H1 (cell line): ENCODE measurements around the gene NOD2. TPM values are rescaled to one million over a fixed set of nuclear protein-coding genes. Genes with fewer than 3 reads are reported as not detected.

Source experiments
- CTCF ChIA-PET: fragments of 300-600 bp; sonication (Branson Sonifier 250); formaldehyde crosslinking; loops from one replicate; lab custom pipeline; 2021; ENCODE audit not compliant: partially characterized antibody; lab: Charles Lee
- POLR2A ChIA-PET: fragments of 300-600 bp; sonication (Branson Sonifier 250); formaldehyde crosslinking; loops from one replicate; lab custom pipeline; 2021; ENCODE audit warnings: inconsistent platforms; ENCODE audit not compliant: partially characterized antibody; lab: Charles Lee
- DNase-seq, 2 experiments: peaks; one replicate each; pipeline versions ENCODE4 v3.0.0 to v3.0.0-alpha.2; 2010 to 2022; ENCODE audit warnings: low spot score in 2 of 2, low read depth in 1 of 2, mixed read lengths in 1 of 2
- FAIRE-seq: peaks from 2 replicates; lab custom pipeline; 2011; peaks lifted over from hg19 to GRCh38; lab: Jason Lieb, UNC
- H2AFZ ChIP-seq: 2 replicates; pipeline ENCODE4 v1.8.1; 2012; ENCODE audit warnings: low read length, inconsistent platforms
- H2AK5ac ChIP-seq: 2 replicates; pipeline ENCODE4 v1.6.1; 2013; ENCODE audit warnings: low read depth, low read length
- H2BK120ac ChIP-seq: replicated peaks from 2 replicates; pipeline ENCODE3; 2013; ENCODE audit warnings: low read depth, low read length, inconsistent platforms
- H2BK12ac ChIP-seq: 2 replicates; pipeline ENCODE4 v1.6.1; 2013; ENCODE audit warnings: low read depth, low read length
- H2BK15ac ChIP-seq: 2 replicates; pipeline ENCODE4 v1.6.1; 2013; ENCODE audit warnings: low read length
- H2BK20ac ChIP-seq: 2 replicates; pipeline ENCODE4 v1.6.1; 2013; ENCODE audit warnings: low read length
- H2BK5ac ChIP-seq: 2 replicates; pipeline ENCODE4 v1.6.1; 2013; ENCODE audit warnings: low read depth, low read length
- H3K14ac ChIP-seq: 2 replicates; pipeline ENCODE4 v1.6.1; 2013; ENCODE audit warnings: inconsistent platforms; ENCODE audit not compliant: insufficient read length
- H3K18ac ChIP-seq: 2 replicates; pipeline ENCODE4 v1.6.1; 2013; ENCODE audit warnings: low read length; ENCODE audit errors: extremely low read depth
- H3K23ac ChIP-seq: 2 replicates; pipeline ENCODE4 v1.6.1; 2013; ENCODE audit warnings: inconsistent platforms; ENCODE audit not compliant: insufficient read length
- H3K23me2 ChIP-seq: 2 replicates; pipeline ENCODE4 v1.6.1; 2013; ENCODE audit warnings: low read depth, low read length
- H3K27ac ChIP-seq: 2 replicates; pipeline ENCODE4 v1.6.1; 2011; ENCODE audit warnings: low read depth, low read length, inconsistent platforms
- H3K27me3 ChIP-seq, 4 experiments: replicated peaks in 1 of 4; 1 replicate in 1 of 4; 2 replicates in 3 of 4; pipeline versions ENCODE4 v1.6.1 to v1.8.1; 2011 to 2013; ENCODE audit warnings: low read length in 3 of 4, mild to moderate bottlenecking in 3 of 4, inconsistent platforms in 2 of 4, mixed read lengths in 2 of 4, moderate library complexity in 1 of 4; ENCODE audit not compliant: control insufficient read depth in 3 of 4, insufficient read depth in 3 of 4; ENCODE audit errors: extremely low read depth in 1 of 4
- H3K36me3 ChIP-seq, 4 experiments: 2 replicates each; pipeline versions ENCODE4 v1.6.1 to v1.8.1; 2011 to 2013; ENCODE audit warnings: mild to moderate bottlenecking in 4 of 4, low read length in 3 of 4, moderate library complexity in 2 of 4, control low read depth in 1 of 4, inconsistent platforms in 1 of 4; ENCODE audit not compliant: insufficient read depth in 4 of 4, control insufficient read depth in 2 of 4
- H3K4ac ChIP-seq: replicated peaks from 2 replicates; pipeline ENCODE3; 2013; ENCODE audit warnings: low read length, low read depth, mixed read lengths, inconsistent platforms; ENCODE audit not compliant: insufficient read length
- H3K4me1 ChIP-seq, 4 experiments: replicated peaks in 1 of 4; 1 replicate in 1 of 4; 2 replicates in 3 of 4; pipeline versions ENCODE4 v1.6.1 to v1.8.1; 2011 to 2013; ENCODE audit warnings: low read length in 3 of 4, inconsistent platforms in 2 of 4, mixed read lengths in 1 of 4; ENCODE audit not compliant: insufficient read depth in 4 of 4, control insufficient read depth in 3 of 4
- H3K4me2 ChIP-seq, 2 experiments: 2 replicates each; pipeline versions ENCODE4 v1.6.1 to v1.8.1; 2011 to 2013; ENCODE audit warnings: low read depth in 2 of 2, low read length in 2 of 2, control low read depth in 1 of 2, inconsistent platforms in 1 of 2, mild to moderate bottlenecking in 1 of 2; ENCODE audit not compliant: insufficient read depth in 1 of 2
- H3K4me3 ChIP-seq, 4 experiments: fragments of 200-600, 300-600 bp in 1 of 4; sonication (generic), shearing (Covaris generic), sonication (Bioruptor Twin) in 1 of 4; 2 replicates each; pipeline versions ENCODE4 v1.5.1 to v1.8.1; 2011 to 2016; ENCODE audit warnings: low read length in 4 of 4, low read depth in 3 of 4, control low read depth in 2 of 4, inconsistent platforms in 2 of 4, mild to moderate bottlenecking in 2 of 4, mixed read lengths in 1 of 4, moderate library complexity in 1 of 4; ENCODE audit not compliant: insufficient read depth in 2 of 4; ENCODE audit errors: extremely low read depth in 1 of 4
- H3K56ac ChIP-seq: replicated peaks from 2 replicates; pipeline ENCODE3; 2013; ENCODE audit warnings: low read depth, mild to moderate bottlenecking, mixed read lengths, low read length, inconsistent platforms; ENCODE audit not compliant: insufficient read length
- H3K79me1 ChIP-seq: 2 replicates; pipeline ENCODE4 v1.6.1; 2013; ENCODE audit warnings: low read depth, low read length, control low read depth
- H3K79me2 ChIP-seq, 2 experiments: 2 replicates each; pipeline versions ENCODE4 v1.6.1 to v1.8.1; 2012 to 2013; ENCODE audit warnings: low read length in 2 of 2, mild to moderate bottlenecking in 2 of 2, inconsistent platforms in 1 of 2; ENCODE audit not compliant: insufficient read depth in 2 of 2, control insufficient read depth in 1 of 2
- H3K9ac ChIP-seq, 4 experiments: replicated peaks in 1 of 4; 1 replicate in 1 of 4; 2 replicates in 3 of 4; pipeline versions ENCODE4 v1.6.1 to v1.8.1; 2011 to 2013; ENCODE audit warnings: low read depth in 3 of 4, low read length in 3 of 4, control low read depth in 2 of 4, mild to moderate bottlenecking in 2 of 4, moderate library complexity in 2 of 4, inconsistent platforms in 1 of 4; ENCODE audit errors: extremely low read depth in 1 of 4
- H3K9me3 ChIP-seq, 2 experiments: 2 replicates each; pipeline versions ENCODE4 v1.6.1 to v1.8.1; 2012 to 2013; ENCODE audit warnings: mild to moderate bottlenecking in 2 of 2, moderate library complexity in 2 of 2, control low read depth in 1 of 2, inconsistent platforms in 1 of 2, low read depth in 1 of 2, low read length in 1 of 2, mixed read lengths in 1 of 2; ENCODE audit not compliant: insufficient read depth in 2 of 2
- H4K20me1 ChIP-seq, 2 experiments: replicated peaks in 1 of 2; 2 replicates each; pipeline versions ENCODE3 to v1.8.1; 2011 to 2013; ENCODE audit warnings: inconsistent platforms in 2 of 2, low read length in 2 of 2, mild to moderate bottlenecking in 1 of 2; ENCODE audit not compliant: insufficient read depth in 2 of 2, control insufficient read depth in 1 of 2
- H4K5ac ChIP-seq: 2 replicates; pipeline ENCODE4 v1.6.1; 2013; ENCODE audit warnings: low read length, low read depth, mixed read lengths, inconsistent platforms; ENCODE audit not compliant: insufficient read length
- H4K8ac ChIP-seq: 2 replicates; pipeline ENCODE4 v1.8.0; 2013; ENCODE audit warnings: mild to moderate bottlenecking, moderate library complexity, low read length, inconsistent platforms; ENCODE audit not compliant: insufficient read depth; ENCODE audit errors: extremely low read depth
- H4K91ac ChIP-seq: replicated peaks from 2 replicates; pipeline ENCODE3; 2013; ENCODE audit warnings: low read length, mixed read lengths, inconsistent platforms; ENCODE audit not compliant: insufficient read length
- ATF3 ChIP-seq: IDR thresholded peaks from 2 replicates; pipeline ENCODE4 v1.6.1; 2011; ENCODE audit warnings: low read depth, mild to moderate bottlenecking, low read length; ENCODE audit not compliant: insufficient read depth
- CBX8 ChIP-seq: fragments of 300-800, 300-1000 bp; sonication (generic); IDR thresholded peaks from 2 replicates; pipeline ENCODE4 v1.7.1; 2016; ENCODE audit warnings: low read depth, low read length, borderline replicate concordance
- CREB1 ChIP-seq: IDR thresholded peaks from 2 replicates; pipeline ENCODE4 v1.6.1; 2012; ENCODE audit warnings: inconsistent platforms
- HDAC6 ChIP-seq: IDR thresholded peaks from one replicate; pipeline ENCODE4 v1.7.1; 2012; ENCODE audit warnings: low read depth, mild to moderate bottlenecking, inconsistent platforms, low read length, moderate library complexity
- JUND ChIP-seq: IDR thresholded peaks from 2 replicates; pipeline ENCODE4 v1.6.1; 2011; ENCODE audit warnings: mild to moderate bottlenecking, improper control_type of control experiment, low read length
- MAFK ChIP-seq: IDR thresholded peaks from 2 replicates; pipeline ENCODE4 v1.6.1; 2012; ENCODE audit warnings: low read depth, mild to moderate bottlenecking, improper control_type of control experiment, low read length
- NANOG ChIP-seq: IDR thresholded peaks from 2 replicates; pipeline ENCODE4 v1.6.1; 2011; ENCODE audit warnings: low read length, low read depth, mild to moderate bottlenecking, inconsistent platforms; ENCODE audit not compliant: insufficient read depth, poor library complexity, severe bottlenecking
- TBP ChIP-seq: IDR thresholded peaks from 2 replicates; pipeline ENCODE4 v1.6.1; 2011; ENCODE audit warnings: low read depth, low read length, improper control_type of control experiment
- USF2 ChIP-seq: IDR thresholded peaks from 2 replicates; pipeline ENCODE4 v1.6.1; 2011; ENCODE audit warnings: low read length, improper control_type of control experiment
- WGBS, 2 experiments: shearing (Covaris generic) in 1 of 2; methylation state at CpG; one replicate each; pipeline versions ENCODE4 v1.1.6 to v1.1.7; 2013 to 2015; ENCODE audit warnings: low lambda C conversion rate in 2 of 2, mixed read lengths in 2 of 2, inconsistent platforms in 1 of 2, low coverage in 1 of 2, missing lambda C conversion rate in 1 of 2; ENCODE audit not compliant: insufficient replicate concordance in 2 of 2, insufficient coverage in 1 of 2, insufficient read length in 1 of 2; ENCODE audit errors: extremely low coverage in 1 of 2, missing lambda C conversion rate in 1 of 2; 5-methylcytosine and 5-hydroxymethylcytosine counted together
- polyA plus RNA-seq, 7 experiments: library from polyadenylated mRNA; depleted of rRNA in 3 of 7; stranded (reverse) in 5 of 7; unstranded in 2 of 7; fragments of >200 nt in 5 of 7; fragments of 200-250 nt in 2 of 7; gene quantifications; 1 replicate in 5 of 7; 2 replicates in 1 of 7; 4 replicates in 1 of 7; pipeline versions ENCODE4 v1.2.1 to v1.2.3, GENCODE V29; 2011 to 2013; ENCODE audit warnings: missing spikeins in 2 of 7, mixed read lengths in 2 of 7
- total RNA-seq: library from RNA; stranded (reverse); fragmentation: NEBNext Ultra II Directional; extraction: Animal tissue kit (Norgen Biotek cat#: 25700); gene quantifications from 2 replicates; pipeline ENCODE4 v1.2.1, GENCODE V29; 2021

The NOD2 gene
- total and polyA plus RNA-seq, 2 of the 8 experiments (the other 6 are each of a cell fraction or from before 2014, with no cell fraction given), result 0.37 to 0.42 TPM

- ChIA-PET POLR2A (no interaction called here), CTCF (interaction anchor here (1.1 to 6.5 kb wide), 5 partner anchors 14 to 292 kb away, joined by 4 to 55 read pairs (median 8); no protein-coding TSS in a partner anchor)
- H3K27me3 ChIP-seq, result no peaks in the 10 kb centered on the region
- no peak overlapping the region for H3K27ac ChIP-seq
- TF ChIP-seq ATF3 (no peak), TBP (no peak), NANOG (no peak), MAFK (no peak), JUND (no peak), USF2 (peak; percentile 56; the same call in 1 of the 2 replicates), HDAC6 (no peak), CBX8 (no peak), CREB1 (no peak)
- no peak overlapping the region for H4K8ac ChIP-seq
- no peak for FAIRE-seq
- H3K14ac ChIP-seq, result no peak overlapping the region
- no peak overlapping the region for H3K4me2 ChIP-seq
- H4K20me1 ChIP-seq, result no peaks in the 10 kb centered on the region
- no peak overlapping the region for H2BK20ac ChIP-seq
- no peaks in the 10 kb centered on the region for H3K79me1 ChIP-seq
- no peak overlapping the region for H2BK120ac ChIP-seq
- no peak overlapping the region for H2AK5ac ChIP-seq
- no peak overlapping the region for H3K4ac ChIP-seq
- H3K23ac ChIP-seq, result no peak overlapping the region
- H2AFZ ChIP-seq, result no peak overlapping the region
- DNase-seq, result no peak
- no peak overlapping the region for H2BK5ac ChIP-seq
- no peak overlapping the region for H4K5ac ChIP-seq
- H2BK15ac ChIP-seq, result no peak overlapping the region; the same call in 1 of the 2 replicates
- H3K23me2 ChIP-seq, result no peaks in the 10 kb centered on the region
- no peaks in the 10 kb centered on the region for H3K4me1 ChIP-seq
- H3K36me3 ChIP-seq, result no peaks in the 10 kb centered on the region
- WGBS, 2 experiments, result 92% methylated on average over 3 of the region's 3 CpGs; no CpG with 5 or more reads in 1 of the 2 experiments
- no peak overlapping the region for H3K18ac ChIP-seq
- no peak overlapping the region for H2BK12ac ChIP-seq
- H3K4me3 ChIP-seq, result no peak overlapping the region
- H3K9ac ChIP-seq, result no peak overlapping the region
- no peaks in the 10 kb centered on the region for H3K79me2 ChIP-seq
- H4K91ac ChIP-seq, result no peak overlapping the region
- H3K56ac ChIP-seq, result no peak overlapping the region
- H3K9me3 ChIP-seq, result no peaks in the 10 kb centered on the region
These were observed 41.5 kb upstream of the NOD2 start for GRCh38 chr16:50651835-50652438.
